Activated T-cell treated with anti-CD3 and anti-CD28 coated beads for 24 hours (primary cell): ENCODE measurements around the gene PCDHA8.
"Not testable (repeated sequence)": the region's sequence is repeated elsewhere in the genome, so short reads cannot be mapped to it uniquely, and the experiment has no call there.

Source experiments
- DNase-seq: peaks from one replicate; pipeline ENCODE4 v3.0.0-alpha.2; 2020; ENCODE audit warnings: low read depth

The PCDHA8 gene

DNA sequence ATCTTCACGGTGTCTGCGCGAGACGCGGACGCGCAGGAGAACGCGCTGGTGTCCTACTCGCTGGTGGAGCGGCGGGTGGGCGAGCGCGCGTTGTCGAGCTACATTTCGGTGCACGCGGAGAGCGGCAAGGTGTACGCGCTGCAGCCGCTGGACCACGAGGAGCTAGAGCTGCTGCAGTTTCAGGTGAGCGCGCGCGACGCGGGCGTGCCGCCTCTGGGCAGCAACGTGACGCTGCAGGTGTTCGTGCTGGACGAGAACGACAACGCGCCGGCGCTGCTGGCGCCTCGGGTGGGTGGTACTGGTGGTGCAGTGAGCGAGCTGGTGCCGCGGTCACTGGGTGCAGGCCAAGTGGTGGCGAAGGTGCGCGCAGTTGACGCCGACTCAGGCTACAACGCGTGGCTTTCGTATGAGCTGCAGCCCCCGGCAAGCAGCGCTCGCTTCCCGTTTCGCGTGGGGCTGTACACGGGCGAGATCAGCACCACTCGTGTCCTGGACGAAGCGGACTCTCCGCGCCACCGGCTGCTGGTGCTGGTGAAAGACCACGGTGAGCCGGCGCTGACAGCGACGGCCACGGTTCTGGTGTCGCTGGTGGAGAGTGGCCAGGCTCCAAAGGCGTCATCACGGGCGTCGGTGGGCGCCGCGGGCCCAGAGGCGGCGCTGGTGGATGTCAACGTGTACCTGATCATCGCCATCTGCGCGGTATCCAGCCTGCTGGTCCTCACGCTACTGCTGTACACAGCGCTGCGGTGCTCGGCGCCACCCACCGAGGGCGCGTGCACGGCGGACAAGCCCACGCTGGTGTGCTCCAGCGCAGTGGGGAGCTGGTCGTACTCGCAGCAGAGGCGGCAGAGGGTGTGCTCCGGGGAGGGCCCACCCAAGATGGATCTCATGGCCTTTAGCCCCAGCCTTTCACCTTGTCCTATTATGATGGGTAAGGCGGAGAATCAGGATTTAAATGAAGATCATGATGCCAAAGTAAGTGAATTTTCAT lies 11.2 kb upstream of the PCDHA8 start:
- DNase-seq = not testable (repeated sequence)

DNA sequence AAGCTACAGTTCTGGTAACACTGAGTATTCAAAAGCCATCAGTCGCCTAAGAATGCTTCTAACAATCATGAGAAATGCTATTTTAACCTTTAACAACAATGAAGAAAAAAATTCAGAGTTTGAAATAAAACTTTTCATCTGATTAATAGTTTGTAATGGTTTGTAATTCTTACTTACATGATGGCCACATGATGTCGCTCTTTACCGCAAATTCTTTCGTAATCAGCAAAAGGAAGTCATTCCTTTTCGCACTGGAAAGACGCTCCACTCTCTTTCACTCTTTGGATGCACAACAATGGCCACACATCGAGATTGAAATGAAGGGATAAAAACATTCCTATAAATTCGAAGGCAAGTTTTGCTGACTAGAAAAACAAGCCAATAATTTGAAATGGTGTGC lies 7.0 kb upstream of the PCDHA8 start, which contains the start of gene PCDHA7:
Gene PCDHA7 (plus strand): TSS at position 277 of the 400 bp plus-strand sequence. CDS start 115 bp downstream, at position 392.
- DNase-seq = no peak

DNA sequence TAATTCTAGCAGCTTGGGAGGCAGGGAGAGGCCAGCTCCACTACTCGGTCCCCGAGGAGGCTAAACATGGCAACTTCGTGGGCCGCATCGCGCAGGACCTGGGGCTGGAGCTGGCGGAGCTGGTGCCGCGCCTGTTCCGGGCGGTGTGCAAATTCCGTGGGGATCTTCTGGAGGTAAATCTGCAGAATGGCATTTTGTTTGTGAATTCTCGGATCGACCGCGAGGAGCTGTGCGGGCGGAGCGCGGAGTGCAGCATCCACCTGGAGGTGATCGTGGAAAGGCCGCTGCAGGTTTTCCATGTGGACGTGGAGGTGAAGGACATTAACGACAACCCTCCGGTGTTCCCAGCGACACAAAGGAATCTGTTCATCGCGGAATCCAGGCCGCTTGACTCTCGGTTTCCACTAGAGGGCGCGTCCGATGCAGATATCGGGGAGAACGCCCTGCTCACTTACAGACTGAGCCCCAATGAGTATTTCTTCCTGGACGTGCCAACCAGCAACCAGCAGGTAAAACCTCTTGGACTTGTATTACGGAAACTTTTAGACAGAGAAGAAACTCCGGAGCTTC lies 6.5 kb upstream of the PCDHA8 start:
- not testable (repeated sequence) for DNase-seq

DNA sequence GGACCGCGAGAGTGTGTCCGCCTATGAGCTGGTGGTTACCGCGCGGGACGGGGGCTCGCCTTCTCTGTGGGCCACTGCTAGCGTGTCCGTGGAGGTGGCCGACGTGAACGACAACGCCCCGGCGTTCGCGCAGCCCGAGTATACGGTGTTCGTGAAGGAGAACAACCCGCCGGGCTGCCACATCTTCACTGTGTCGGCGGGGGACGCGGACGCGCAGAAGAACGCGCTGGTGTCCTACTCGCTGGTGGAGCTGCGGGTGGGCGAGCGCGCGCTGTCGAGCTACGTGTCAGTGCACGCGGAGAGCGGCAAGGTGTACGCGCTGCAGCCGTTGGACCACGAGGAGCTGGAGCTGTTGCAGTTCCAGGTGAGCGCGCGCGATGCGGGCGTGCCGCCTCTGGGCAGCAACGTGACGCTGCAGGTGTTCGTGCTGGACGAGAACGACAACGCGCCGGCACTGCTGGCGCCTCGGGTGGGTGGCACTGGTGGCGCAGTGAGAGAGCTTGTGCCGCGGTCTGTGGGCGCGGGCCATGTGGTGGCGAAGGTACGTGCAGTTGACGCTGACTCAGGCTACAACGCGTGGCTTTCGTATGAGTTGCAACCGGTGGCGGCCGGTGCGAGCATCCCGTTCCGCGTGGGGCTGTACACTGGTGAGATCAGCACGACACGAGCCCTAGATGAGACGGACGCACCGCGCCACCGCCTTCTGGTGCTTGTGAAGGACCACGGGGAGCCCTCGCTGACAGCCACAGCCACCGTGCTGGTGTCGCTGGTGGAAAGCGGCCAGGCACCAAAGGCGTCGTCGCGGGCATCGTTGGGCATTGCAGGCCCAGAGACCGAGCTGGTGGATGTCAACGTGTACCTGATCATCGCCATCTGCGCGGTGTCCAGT lies 5.1 kb upstream of the PCDHA8 start:
- DNase-seq = no peak

DNA sequence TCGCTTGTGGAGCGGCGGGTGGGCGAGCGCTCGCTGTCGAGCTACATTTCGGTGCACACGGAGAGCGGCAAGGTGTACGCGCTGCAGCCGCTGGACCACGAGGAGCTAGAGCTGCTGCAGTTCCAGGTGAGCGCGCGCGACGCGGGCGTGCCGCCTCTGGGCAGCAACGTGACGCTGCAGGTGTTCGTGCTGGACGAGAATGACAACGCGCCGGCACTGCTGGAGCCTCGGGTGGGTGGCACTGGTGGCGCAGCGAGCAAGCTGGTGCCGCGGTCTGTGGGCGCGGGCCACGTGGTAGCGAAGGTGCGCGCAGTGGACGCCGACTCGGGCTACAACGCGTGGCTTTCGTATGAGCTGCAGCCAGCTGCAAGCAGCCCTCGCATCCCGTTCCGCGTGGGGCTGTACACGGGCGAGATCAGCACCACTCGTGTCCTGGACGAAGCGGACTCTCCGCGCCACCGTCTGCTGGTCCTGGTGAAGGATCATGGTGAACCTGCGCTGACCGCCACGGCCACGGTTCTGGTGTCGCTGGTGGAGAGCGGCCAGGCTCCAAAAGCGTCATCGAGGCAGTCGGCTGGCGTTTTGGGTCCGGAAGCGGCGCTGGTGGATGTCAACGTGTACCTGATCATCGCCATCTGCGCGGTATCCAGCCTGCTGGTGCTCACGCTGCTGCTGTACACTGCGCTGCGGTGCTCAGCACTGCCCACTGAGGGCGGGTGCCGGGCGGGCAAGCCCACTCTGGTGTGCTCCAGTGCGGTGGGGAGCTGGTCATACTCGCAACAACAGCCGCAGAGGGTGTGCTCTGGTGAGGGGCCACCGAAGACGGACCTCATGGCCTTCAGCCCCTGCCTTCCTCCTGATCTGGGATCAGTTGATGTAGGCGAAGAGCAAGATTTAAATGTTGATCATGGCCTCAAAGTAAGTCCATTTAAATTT lies 2.1 kb downstream of the PCDHA8 start:
- DNase-seq = no peak

DNA sequence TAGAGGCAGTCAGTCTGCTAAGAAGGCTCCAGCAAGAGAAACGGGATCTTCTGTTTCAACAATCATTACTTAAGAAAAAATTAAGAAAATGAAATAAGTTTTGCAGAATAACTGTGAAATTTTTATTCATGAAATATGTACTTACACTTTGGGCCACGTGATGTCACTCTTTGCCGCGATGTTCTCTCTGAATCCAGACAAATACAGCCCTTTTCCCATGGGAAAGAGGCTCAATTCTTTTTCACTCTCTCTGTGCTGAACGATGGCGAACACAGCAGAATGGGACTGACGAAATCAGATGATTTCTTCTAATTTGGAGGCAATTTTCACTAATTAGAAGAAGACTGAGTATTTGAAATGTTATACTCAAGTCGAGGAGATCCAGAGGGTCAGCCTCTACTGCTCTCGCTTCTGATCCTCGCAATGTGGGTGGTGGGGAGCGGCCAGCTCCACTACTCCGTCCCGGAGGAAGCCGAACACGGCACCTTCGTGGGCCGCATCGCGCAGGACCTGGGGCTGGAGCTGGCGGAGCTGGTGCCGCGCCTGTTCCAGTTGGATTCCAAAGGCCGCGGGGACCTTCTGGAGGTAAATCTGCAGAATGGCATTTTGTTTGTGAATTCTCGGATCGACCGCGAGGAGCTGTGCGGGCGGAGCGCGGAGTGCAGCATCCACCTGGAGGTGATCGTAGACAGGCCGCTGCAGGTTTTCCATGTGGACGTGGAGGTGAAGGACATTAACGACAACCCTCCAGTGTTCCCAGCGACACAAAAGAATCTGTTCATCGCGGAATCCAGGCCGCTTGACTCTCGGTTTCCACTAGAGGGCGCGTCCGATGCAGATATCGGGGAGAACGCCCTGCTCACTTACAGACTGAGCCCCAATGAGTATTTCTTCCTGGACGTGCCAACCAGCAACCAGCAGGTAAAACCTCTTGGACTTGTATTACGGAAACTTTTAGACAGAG lies 7.4 kb downstream of the PCDHA8 start, which contains the start of gene PCDHA9:
Gene PCDHA9 (plus strand): TSS at position 244 of the 964 bp plus-strand sequence. CDS start 114 bp downstream, at position 358.
- DNase-seq = not testable (repeated sequence)

DNA sequence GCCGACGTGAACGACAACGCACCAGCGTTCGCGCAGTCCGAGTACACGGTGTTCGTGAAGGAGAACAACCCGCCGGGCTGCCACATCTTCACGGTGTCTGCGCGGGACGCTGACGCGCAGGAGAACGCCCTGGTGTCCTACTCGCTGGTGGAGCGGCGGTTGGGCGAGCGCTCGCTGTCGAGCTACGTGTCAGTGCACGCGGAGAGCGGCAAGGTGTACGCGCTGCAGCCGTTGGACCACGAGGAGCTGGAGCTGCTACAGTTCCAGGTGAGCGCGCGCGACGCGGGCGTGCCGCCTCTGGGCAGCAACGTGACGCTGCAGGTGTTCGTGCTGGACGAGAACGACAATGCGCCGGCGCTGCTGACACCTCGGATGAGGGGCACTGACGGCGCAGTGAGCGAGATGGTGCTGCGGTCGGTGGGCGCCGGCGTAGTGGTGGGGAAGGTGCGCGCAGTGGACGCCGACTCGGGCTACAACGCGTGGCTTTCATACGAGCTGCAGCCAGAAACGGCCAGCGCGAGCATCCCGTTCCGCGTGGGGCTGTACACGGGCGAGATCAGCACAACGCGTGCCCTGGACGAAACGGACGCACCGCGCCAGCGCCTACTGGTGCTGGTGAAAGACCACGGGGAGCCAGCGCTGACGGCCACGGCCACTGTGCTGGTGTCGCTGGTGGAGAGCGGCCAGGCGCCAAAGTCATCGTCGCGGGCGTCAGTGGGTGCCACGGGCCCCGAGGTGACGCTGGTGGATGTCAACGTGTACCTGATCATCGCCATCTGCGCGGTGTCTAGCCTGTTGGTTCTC lies 9.0 kb downstream of the PCDHA8 start:
- DNase-seq = not testable (repeated sequence)

DNA sequence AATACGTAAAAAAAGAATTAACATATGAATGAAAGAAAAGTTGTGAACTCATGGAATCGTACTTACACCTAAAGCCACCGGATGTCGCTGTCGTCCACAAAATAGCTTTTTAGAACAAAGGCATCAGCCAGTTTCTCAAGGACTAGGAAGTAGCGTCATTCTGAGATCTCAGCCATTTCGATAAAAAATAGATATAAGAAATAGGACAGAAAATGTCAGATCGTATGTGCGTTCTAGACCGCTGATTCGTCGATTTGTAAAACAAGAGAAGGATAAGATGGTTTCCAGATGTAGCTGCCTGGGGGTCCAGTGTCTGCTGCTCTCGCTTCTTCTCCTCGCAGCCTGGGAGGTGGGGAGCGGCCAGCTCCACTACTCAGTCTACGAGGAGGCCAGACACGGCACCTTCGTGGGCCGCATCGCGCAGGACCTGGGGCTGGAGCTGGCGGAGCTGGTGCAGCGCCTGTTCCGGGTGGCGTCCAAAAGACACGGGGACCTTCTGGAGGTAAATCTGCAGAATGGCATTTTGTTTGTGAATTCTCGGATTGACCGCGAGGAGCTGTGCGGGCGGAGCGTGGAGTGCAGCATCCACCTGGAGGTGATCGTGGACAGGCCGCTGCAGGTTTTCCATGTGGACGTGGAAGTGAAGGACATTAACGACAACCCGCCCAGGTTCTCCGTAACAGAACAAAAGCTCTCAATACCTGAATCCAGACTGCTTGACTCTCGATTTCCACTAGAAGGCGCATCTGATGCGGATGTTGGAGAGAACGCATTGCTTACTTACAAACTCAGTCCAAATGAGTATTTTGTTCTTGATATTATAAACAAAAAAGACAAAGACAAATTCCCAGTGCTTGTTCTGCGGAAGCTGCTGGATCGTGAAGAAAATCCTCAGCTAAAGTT lies 15.0 kb downstream of the PCDHA8 start, which contains the start of gene PCDHA10:
Gene PCDHA10 (plus strand): TSS at position 126 of the 903 bp plus-strand sequence. CDS start 152 bp downstream, at position 278.
- no peak for DNase-seq

DNA sequence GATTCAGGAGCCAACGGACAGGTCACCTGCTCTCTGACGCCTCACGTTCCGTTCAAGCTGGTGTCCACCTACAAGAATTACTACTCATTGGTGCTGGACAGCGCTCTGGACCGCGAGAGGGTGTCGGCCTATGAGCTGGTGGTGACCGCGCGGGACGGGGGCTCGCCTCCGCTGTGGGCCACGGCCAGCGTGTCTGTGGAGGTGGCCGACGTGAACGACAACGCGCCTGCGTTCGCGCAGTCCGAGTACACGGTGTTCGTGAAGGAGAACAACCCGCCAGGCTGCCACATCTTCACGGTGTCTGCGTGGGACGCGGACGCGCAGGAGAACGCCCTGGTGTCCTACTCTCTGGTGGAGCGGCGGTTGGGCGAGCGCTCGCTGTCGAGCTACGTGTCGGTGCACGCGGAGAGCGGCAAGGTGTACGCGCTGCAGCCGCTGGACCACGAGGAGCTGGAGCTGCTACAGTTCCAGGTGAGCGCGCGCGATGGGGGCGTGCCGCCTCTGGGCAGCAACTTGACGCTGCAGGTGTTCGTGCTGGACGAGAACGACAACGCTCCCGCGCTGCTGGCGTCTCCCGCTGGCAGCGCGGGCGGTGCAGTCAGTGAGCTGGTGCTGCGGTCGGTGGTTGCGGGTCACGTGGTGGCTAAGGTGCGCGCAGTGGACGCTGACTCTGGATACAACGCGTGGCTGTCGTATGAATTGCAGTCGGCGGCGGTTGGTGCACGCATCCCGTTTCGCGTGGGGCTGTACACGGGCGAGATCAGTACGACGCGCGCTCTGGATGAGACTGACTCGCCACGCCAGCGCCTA lies 16.4 kb downstream of the PCDHA8 start:
- DNase-seq = no peak

DNA sequence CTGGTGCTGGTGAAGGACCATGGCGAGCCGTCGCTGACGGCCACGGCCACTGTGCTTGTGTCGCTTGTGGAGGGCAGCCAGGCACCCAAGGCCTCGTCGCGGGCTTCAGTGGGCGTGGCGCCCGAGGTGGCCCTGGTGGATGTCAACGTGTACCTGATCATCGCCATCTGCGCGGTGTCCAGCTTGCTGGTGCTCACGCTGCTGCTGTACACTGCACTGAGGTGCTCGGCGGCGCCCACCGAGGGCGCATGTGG lies 16.9 kb downstream of the PCDHA8 start:
- no peak for DNase-seq

DNA sequence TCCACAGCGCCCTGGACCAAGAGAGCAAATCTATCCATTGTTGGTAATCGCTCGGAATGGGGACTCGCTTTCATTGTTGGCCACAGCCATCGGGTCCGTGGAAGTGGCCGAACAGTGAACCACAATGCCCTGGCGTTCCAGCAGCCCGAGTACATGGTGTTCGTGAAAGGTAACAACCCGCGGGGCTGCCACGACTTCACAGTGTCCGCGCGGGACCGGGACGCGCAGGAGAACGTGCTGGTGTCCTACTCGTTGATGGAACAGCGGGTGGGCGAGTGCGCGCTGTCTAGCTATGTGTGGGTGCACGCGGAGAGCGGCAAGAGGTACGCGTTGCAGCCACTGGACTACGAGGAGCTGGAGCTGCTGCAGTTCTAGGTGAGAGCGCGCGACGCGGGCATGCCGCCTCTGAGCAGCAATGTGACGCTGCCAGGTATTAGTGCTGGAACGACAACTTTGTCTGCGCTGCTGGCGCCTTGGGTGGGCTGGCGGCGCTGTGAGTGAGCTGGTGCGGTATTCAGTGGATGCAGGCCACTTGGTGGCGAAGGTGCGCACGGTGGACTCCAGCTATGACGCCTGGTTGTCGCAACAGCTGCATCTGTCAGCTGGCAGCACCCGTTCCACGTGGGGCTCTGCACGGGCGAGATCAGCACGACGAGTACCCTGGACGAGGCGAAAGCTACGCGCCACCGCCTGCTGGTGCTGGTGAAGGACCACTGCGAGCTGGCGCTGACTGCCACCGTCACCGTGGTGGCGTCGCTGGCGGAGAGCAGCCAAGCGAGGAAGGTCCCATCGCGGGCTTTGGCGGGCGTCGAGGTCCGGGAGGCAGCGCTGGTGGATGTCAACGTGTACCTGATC lies 21.7 kb downstream of the PCDHA8 start:
- no peak for DNase-seq

DNA sequence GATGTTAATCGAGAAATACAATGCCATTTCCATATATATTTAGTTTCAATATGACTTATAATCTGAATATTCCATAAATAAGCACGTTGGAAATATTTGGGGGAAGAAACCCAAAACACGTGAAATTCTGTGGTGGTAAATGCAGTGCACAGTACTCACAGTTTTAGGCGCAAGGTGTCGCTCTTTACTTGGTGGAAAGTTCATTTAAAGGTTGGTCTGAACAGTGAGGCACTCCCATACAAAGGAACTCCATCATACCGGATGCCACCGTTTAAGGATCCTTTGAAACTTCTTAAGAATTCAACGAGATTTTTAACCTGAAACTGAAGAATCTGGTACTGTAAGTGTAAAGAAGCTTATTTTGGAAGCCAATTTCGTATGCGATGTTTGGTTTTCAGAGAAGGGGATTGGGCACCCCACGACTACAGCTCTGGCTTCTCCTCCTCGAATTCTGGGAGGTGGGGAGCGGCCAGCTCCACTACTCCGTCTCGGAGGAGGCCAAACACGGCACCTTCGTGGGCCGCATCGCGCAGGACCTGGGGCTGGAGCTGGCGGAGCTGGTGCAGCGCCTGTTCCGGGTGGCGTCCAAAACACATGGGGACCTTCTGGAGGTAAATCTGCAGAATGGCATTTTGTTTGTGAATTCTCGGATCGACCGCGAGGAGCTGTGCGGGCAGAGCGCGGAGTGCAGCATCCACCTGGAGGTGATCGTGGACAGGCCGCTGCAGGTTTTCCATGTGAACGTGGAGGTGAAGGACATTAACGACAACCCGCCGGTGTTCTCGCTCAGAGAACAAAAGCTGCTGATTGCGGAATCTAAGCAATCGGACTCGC lies 28.0 kb downstream of the PCDHA8 start, which contains the start of gene PCDHA11:
Gene PCDHA11 (plus strand): TSS at position 237 of the 834 bp plus-strand sequence. CDS start 147 bp downstream, at position 384.
- no peak for DNase-seq

DNA sequence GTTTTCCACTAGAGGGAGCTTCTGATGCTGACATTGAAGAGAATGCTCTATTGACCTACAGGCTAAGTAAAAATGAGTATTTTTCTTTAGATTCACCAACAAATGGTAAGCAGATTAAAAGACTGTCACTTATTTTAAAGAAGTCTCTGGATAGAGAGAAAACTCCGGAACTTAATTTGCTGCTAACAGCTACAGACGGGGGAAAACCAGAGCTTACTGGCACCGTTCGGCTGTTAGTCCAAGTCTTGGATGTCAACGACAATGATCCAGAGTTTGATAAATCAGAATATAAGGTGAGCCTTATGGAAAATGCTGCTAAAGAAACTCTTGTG lies 28.5 kb downstream of the PCDHA8 start:
- DNase-seq = no peak

DNA sequence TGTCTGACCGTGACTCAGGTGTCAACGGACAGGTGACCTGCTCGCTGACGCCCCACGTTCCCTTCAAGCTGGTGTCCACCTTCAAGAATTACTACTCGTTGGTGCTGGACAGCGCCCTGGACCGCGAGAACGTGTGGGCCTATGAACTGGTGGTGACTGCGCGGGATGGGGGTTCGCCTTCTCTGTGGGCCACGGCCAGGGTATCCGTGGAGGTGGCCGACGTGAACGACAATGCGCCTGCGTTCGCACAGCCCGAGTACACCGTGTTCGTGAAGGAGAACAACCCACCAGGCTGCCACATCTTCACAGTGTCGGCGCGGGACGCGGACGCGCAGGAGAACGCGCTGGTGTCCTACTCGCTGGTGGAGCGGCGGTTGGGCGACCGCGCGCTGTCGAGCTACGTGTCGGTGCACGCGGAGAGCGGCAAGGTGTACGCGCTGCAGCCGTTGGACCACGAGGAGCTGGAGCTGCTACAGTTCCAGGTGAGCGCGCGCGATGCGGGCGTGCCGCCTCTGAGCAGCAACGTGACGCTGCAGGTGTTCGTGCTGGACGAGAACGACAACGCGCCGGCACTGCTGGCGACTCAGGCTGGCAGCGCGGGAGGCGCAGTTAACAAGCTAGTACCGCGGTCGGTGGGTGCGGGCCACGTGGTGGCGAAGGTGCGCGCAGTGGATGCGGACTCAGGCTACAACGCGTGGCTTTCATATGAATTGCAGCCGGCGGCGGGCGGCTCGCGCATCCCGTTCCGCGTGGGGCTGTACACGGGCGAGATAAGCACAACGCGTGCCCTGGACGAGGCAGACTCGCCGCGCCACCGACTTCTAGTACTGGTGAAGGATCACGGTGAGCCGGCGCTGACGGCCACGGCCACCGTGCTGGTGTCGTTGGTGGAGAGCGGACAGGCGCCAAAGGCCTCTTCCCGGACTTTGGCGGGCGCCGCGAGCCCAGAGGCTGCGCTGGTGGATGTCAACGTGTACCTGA lies 29.5 kb downstream of the PCDHA8 start:
- no peak for DNase-seq
